Breast epithelium (tissue), 4 donors: ENCODE data around the gene NCOA4. TPM values are rescaled to one million over a fixed set of nuclear protein-coding genes. Genes with fewer than 3 reads are reported as not detected.

Experiments used
- DNase-seq, 2 donors: peaks; one replicate each; pipeline ENCODE4 v3.0.0-alpha.2; 2019; ENCODE audit warnings: low spot score in 2 of 2
- H3K27ac ChIP-seq, 2 donors: fragments of 200-600 bp; sonication (generic) in 1 of 2; one replicate each; pipeline ENCODE4 v1.5.1; 2016 to 2019; ENCODE audit warnings: mild to moderate bottlenecking in 1 of 2
- H3K27me3 ChIP-seq, 2 donors: fragments of 200-600 bp; sonication (generic) in 1 of 2; one replicate each; pipeline versions ENCODE4 v1.5.1 to v1.6.0; 2017 to 2019; ENCODE audit warnings: control low read depth in 1 of 2, mild to moderate bottlenecking in 1 of 2
- H3K36me3 ChIP-seq: fragments of 200-600 bp; one replicate; pipeline ENCODE4 v1.5.1; 2019
- H3K4me1 ChIP-seq, 2 donors: fragments of 200-600 bp; sonication (generic); one replicate each; pipeline ENCODE4 v1.5.1; 2016 to 2019; ENCODE audit warnings: control low read depth in 1 of 2
- H3K4me3 ChIP-seq, 3 donors: fragments of 200-600 bp; sonication (generic); 1 replicate in 2 of 3; 2 replicates in 1 of 3; pipeline ENCODE4 v1.5.1; 2016 to 2019; ENCODE audit warnings: mild to moderate bottlenecking in 3 of 3, moderate library complexity in 2 of 3
- H3K9me3 ChIP-seq, 2 donors: fragments of 200-600 bp; sonication (generic) in 1 of 2; one replicate each; pipeline ENCODE4 v1.5.1; 2016 to 2019; ENCODE audit warnings: control low read depth in 1 of 2
- CTCF ChIP-seq, 3 donors: fragments of 450-650 bp; IDR thresholded peaks; one replicate each; pipeline ENCODE4 v1.5.1; 2016 to 2017; ENCODE audit warnings: antibody characterized with exemption in 3 of 3, mild to moderate bottlenecking in 3 of 3, moderate library complexity in 3 of 3
- POLR2A ChIP-seq: fragments of 450-650 bp; IDR thresholded peaks from one replicate; pipeline ENCODE4 v1.6.1; 2016; ENCODE audit warnings: antibody characterized with exemption, mild to moderate bottlenecking, moderate library complexity
- POLR2AphosphoS5 ChIP-seq, 3 donors: sonication (generic); formaldehyde crosslinking; IDR thresholded peaks; one replicate each; pipeline ENCODE4 v1.6.1; 2017; ENCODE audit warnings: antibody characterized with exemption in 3 of 3
- intact Hi-C: fragments of 100-400 bp; cut with DNase I; formaldehyde crosslinking; loops from one replicate; pipeline ENCODE4 v1.15.1; 2023; ENCODE audit warnings: low total_unique reads
- total RNA-seq, 3 donors: library from RNA; depleted of rRNA; stranded (reverse); fragments of >200 nt; gene quantifications; one replicate each; pipeline ENCODE4 v1.1.0, GENCODE V29; 2016

Gene NCOA4
- total RNA-seq, 3 donors from 2014 or later = 121 to 200 (median 189) TPM

DNA sequence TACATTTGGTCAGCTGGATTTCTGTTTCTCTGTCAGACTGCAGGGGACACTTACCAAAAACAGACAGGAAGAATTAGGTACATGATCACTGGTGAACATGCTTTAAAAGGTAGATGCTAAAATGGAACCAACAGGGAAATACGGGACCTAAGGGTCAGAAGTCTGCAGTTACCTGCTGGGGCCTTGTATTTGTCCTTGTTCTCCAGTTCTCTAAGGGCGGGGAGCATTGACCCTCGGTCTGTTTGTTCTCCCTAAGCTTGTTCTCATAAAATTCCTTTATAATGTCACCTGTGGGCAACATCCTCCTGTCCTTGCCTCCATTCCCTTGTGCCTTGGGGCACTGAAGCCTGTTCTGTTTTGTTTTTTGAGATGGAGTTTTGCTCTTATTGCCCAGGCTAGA, 45.4 kb upstream of the NCOA4 start:
- TF ChIP-seq CTCF (IDR thresholded peaks at IDR 0.05) (no peak), POLR2A (no peak), POLR2AphosphoS5 (IDR thresholded peaks at IDR 0.05) (no peak)
- Histone ChIP-seq H3K9me3 (no peaks in the 10 kb centered on the region), H3K4me3 (no peak overlapping the region), H3K27me3 (no peaks in the 10 kb centered on the region), H3K36me3 (no peaks in the 10 kb centered on the region), H3K4me1 (no peaks in the 10 kb centered on the region), H3K27ac (no peak overlapping the region)
- no peak for DNase-seq
- intact Hi-C loops = no loop called here

GRCh38 chr10:46074196-46074946, 43.9 kb upstream of the NCOA4 start:
- Histone ChIP-seq H3K9me3 (no peaks in the 10 kb centered on the region), H3K4me1 (no peaks in the 10 kb centered on the region), H3K27me3 (no peaks in the 10 kb centered on the region), H3K27ac (no peak overlapping the region), H3K36me3 (no peaks in the 10 kb centered on the region), H3K4me3 (no peak overlapping the region)
- DNase-seq = no peak
- intact Hi-C loops = no loop called here
- no peak for TF ChIP-seq POLR2A
- no peak for TF ChIP-seq CTCF (IDR thresholded peaks at IDR 0.05)
- no peak for TF ChIP-seq POLR2AphosphoS5 (IDR thresholded peaks at IDR 0.05)

DNA sequence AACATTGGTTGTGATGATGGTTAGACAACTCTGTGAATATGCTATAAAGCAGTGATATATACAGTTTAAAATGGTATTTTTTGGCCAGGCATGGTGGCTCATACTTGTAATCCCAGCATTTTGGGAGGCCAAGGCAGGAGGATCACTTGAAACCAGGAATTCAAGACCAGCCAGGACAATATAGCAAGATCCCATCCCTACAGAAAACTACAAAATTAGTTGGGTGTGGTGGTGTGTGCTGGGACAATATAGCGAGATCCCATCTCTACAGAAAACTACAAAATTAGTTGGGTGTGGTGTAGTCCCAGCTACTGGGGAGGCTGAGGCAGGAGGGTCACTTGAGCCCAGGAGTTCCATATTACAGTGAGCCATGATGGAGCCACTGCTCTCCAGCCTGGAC, 43.1 kb upstream of the NCOA4 start:
- TF ChIP-seq POLR2AphosphoS5 (IDR thresholded peaks at IDR 0.05) (no peak), CTCF (IDR thresholded peaks at IDR 0.05) (no peak), POLR2A (no peak)
- Histone ChIP-seq H3K27ac (no peak overlapping the region), H3K9me3 (no peaks in the 10 kb centered on the region), H3K36me3 (no peaks in the 10 kb centered on the region), H3K27me3 (no peaks in the 10 kb centered on the region), H3K4me3 (no peak overlapping the region), H3K4me1 (no peaks in the 10 kb centered on the region)
- intact Hi-C loops = no loop called here
- DNase-seq = no peak

GRCh38 chr10:46070749-46071148, 40.3 kb upstream of the NCOA4 start:
- no peak for DNase-seq
- intact Hi-C loops = no loop called here
- Histone ChIP-seq H3K36me3 (no peaks in the 10 kb centered on the region), H3K27me3 (no peaks in the 10 kb centered on the region), H3K9me3 (no peaks in the 10 kb centered on the region), H3K4me3 (no peak overlapping the region), H3K27ac (no peak overlapping the region), H3K4me1 (no peaks in the 10 kb centered on the region)
- no peak for TF ChIP-seq POLR2AphosphoS5 (IDR thresholded peaks at IDR 0.05)
- TF ChIP-seq CTCF (IDR thresholded peaks at IDR 0.05) = no peak
- no peak for TF ChIP-seq POLR2A

DNA sequence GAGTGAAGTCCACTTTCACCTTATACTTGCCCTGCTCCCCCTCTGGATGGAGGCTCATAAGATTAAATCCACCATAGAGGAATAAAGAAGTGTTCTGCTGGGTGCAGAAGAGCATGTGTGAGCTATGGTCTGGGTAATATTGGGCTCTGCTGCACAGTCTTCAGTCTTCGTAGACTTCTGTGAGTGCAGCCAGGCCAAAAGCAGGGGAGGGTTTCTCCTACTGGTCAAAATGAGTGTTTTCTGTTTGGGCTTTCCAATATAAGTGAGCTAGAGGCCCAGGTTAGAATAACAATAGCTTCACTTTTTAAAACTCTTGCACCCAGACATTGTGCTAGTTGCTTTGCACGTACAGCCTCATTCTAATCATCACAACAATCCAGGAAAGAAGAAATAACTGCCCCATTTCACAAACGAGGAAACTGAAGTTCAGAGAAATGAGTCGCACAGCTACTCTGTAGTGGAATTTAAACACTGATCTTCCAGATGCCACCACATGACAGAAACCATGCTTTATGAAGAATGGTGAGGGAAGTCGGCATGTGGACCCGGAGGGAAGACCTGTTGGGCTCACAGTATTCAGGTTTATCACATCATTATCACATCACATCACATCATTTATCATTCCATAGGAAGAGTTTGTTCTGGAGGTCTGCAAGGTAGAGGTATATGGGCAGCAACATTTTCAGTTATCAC, 39.5 kb upstream of the NCOA4 start:
- H3K4me1 ChIP-seq = no peaks in the 10 kb centered on the region
- intact Hi-C loops = no loop called here
- no peak overlapping the region for H3K27ac ChIP-seq
- no peaks in the 10 kb centered on the region for H3K9me3 ChIP-seq
- no peak for DNase-seq
- TF ChIP-seq POLR2AphosphoS5 (IDR thresholded peaks at IDR 0.05) (no peak), CTCF (IDR thresholded peaks at IDR 0.05) (no peak), POLR2A (no peak)
- H3K36me3 ChIP-seq = no peaks in the 10 kb centered on the region
- H3K27me3 ChIP-seq = no peaks in the 10 kb centered on the region
- H3K4me3 ChIP-seq = no peak overlapping the region
